Measurements from ENCODE around the gene MATN4. TPM values are rescaled to one million over a fixed set of nuclear protein-coding genes. Genes with fewer than 3 reads are reported as not detected.

MATN4 gene
- total RNA-seq, 1 experiment from 2014 or later: 0.18 TPM

DNA sequence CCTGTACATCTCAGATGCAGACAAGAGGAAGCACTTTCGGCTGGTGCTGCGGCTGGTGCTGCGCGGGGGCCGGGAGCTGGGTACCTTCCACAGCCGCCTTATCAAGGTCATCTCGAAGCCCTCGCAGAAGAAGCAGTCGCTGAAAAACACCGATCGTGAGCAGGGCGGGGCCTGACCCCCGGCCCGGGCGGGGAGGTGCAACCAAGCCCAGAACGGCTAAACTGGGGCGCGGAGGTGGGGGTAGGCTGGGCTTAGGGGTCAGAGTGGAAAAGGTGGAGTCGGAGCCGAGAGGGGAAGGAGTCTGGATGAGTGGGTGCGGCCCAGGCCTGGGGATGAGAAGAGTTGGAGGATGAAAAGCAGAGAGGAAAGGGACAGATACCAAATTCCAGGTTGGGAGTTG, 4.1 kb upstream of the MATN4 start:
- peaks cover 20% of the 10 kb centered on the region for H3K27me3 ChIP-seq

DNA sequence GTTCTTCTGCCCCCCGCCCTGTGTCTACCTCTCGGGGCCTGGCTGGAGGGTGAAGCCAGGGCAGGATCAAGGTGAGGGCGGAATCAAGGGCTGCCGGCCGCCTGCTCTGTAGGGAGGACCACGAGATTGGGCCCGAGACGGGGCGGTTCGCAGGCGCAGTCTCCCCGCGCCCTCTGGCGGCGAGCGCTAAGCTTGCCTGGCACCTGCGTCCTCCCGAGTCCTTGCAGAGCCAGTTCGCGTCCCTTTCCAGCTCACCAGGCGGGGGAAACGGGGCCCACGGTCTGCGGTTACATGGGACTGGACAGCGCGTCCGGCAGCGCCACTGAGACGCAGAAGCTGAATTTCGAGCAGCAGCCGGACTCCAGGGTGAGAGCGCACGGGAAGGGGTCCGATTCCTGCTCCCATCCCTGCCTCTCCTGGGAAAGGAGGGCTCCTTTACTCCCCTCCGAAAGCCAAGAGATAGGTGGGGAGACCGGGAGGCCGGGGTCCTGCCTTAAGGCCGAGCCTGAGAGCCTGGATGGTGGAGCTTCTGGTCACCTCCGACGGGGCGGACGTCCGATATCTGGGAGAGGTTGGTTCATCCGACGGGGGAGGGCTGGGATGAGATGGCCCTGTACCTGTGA, 3.6 kb upstream of the MATN4 start:
- no peak for DNase-seq
- Histone ChIP-seq H3K9me3 (replicated peaks) (no peaks in the 10 kb centered on the region), H3K36me3 (no peaks in the 10 kb centered on the region), H3K4me1 (no peaks in the 10 kb centered on the region; the same call in 1 of the 2 replicates), H3K27ac (no peak overlapping the region), H3K27me3 (peaks cover 20% of the 10 kb centered on the region), H3K4me3 (no peak overlapping the region)

More for the DNA sequence above, 4.1 kb upstream of the MATN4 start:
- Histone ChIP-seq H3K36me3 (no peaks in the 10 kb centered on the region), H3K9me3 (replicated peaks) (no peaks in the 10 kb centered on the region), H3K27ac (no peak overlapping the region), H3K4me3 (no peak overlapping the region), H3K4me1 (no peaks in the 10 kb centered on the region; the same call in 1 of the 2 replicates)
- DNase-seq: no peak

DNA sequence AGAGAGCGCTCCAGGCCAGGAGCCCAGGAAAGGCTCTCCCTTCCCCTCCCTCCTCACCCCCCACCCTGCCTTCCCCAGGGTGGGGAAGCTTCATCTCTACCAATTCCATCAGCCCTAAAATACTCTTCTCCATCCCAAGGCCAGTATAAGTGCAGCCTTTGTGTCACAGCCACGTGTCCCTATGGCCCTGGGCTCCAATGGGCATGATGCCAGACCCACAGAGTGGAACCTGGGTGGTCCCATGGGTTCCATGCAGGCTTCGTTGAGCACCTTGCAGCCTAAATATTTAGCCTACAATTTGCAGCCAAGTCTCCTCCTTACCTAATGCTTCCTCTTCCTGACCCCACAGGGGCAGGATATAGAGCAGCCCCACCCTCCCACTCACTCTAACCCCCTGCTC, 976 bp upstream of the MATN4 start:
- Histone ChIP-seq H3K27me3 (peaks cover 15% of the 10 kb centered on the region), H3K9me3 (replicated peaks) (no peaks in the 10 kb centered on the region), H3K27ac (no peak overlapping the region), H3K4me1 (no peaks in the 10 kb centered on the region; the same call in 1 of the 2 replicates), H3K4me3 (no peak overlapping the region), H3K36me3 (no peaks in the 10 kb centered on the region)
- peak; percentile 54 to 64 for DNase-seq

DNA sequence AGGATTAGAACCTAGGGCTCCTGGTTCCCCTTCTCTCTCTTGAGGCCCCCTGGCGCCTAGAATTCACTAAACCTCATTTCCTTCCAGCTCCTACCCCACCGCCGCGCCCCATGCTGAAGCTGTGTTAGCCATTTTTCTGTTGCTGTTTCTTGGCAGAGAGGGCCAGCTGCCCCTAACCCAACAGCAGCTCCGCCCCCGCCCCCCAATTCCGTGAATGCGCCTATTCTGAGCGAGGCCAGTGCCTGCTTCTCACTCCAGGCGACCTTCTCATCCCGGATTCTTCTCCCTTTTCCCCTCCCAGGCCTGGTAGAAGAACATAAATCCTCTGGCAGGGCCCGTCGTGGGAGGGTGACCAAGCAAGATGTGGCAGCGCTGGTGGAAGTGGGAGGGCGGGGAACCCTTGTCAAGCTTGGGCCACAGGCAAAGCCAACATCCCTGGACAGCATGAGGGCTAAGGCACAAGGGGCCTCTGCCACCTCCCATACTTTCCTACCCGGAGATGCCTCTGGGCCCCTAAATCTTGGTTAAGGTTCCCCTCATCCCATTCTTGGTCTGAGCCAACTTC, 941 bp downstream of the MATN4 start:
- H3K36me3 ChIP-seq: no peaks in the 10 kb centered on the region
- no peak overlapping the region for H3K27ac ChIP-seq
- no peak for DNase-seq
- no peaks in the 10 kb centered on the region; the same call in 1 of the 2 replicates for H3K4me1 ChIP-seq
- peaks cover 12% of the 10 kb centered on the region for H3K27me3 ChIP-seq
- H3K4me3 ChIP-seq: no peak overlapping the region
- no peaks in the 10 kb centered on the region for H3K9me3 ChIP-seq (replicated peaks)

DNA sequence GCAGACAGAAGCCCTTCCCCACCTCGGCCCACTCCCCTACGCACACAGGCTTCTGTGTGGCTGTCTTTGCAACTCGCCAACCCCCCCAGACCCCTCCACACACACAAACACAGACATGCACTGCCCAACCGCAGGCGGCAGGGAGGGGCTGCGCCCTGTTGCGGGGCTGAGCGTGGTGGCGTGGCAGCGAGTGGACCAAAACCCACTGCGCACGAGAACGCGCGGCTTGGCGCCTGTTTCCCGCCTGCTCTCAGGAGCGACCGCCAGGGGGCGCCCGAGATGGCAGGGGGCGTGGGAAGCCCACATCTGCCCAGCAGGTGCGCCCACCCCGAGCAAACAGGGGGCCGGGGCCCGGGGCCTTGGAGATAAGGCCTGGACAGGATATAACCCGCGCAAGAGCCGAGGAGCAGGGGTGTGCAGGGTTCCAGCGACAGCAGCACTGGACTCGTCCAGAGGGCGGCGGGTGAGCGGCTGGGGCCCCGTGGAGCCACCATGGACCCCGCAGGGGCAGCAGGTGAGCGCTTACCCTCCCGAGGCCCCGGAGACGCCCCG, 1.6 kb downstream of the MATN4 start, which contains the start of gene RBPJL:
Gene RBPJL (plus strand): TSS at position 410 of the 552 bp plus-strand sequence. CDS start 83 bp downstream, at position 493.
- Histone ChIP-seq H3K4me1 (no peaks in the 10 kb centered on the region; the same call in 1 of the 2 replicates), H3K27me3 (peaks cover 15% of the 10 kb centered on the region), H3K9me3 (replicated peaks) (no peaks in the 10 kb centered on the region), H3K36me3 (no peaks in the 10 kb centered on the region), H3K4me3 (no peak within 1 kb of the TSS), H3K27ac (no peak within 1 kb of the TSS)
- no peak for DNase-seq

DNA sequence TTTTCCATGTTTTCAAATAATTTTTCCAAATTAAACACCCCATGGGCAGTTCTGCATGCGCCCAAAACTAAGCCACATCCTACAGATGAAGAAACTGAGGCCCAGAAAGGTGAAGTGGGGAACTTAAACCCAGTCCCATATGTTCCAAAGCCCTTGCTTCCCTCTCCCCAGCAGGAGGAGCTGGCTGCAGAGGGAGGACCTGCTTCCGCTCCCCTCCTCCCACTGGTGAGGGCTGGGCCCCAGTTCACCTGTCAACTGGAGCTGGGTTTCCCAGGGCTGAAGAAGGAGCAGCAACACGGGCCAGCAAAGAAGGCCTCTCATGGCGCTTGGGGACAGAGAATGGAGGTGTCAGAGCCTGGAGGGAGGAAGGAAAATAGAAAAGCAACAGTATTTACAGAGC, 2.8 kb downstream of the MATN4 start:
- Histone ChIP-seq H3K9me3 (replicated peaks) (no peaks in the 10 kb centered on the region), H3K4me3 (no peak overlapping the region), H3K4me1 (no peaks in the 10 kb centered on the region; the same call in 1 of the 2 replicates), H3K27me3 (peaks cover 15% of the 10 kb centered on the region), H3K27ac (no peak overlapping the region), H3K36me3 (no peaks in the 10 kb centered on the region)
- no peak for DNase-seq

DNA sequence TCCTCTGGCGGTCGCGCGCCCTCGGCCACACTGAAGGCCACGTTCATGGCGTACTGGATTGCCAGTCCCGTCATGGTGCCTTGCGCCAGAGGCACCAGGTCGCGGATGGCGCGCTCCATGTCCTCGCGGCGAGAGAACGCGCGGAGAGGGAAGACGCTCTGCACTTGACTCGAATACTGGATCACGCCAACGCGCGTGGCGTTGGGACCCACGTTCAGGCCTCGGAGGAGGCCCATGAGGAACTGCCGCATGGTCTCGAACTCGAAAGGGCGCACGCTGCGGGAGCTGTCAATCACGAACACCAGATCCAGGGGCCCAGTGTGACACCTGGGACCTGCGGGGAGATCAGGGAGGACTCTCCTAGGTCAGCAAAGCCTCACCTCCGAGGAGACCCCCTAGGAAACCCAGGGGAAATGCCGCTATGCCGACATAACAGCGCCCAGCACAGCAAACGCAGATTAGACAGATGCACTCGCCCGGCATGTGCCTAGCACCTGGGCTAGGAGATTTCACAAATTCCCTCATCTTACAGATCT, 3.6 kb downstream of the MATN4 start:
- Histone ChIP-seq H3K27me3 (peaks cover 15% of the 10 kb centered on the region), H3K4me3 (no peak overlapping the region), H3K36me3 (no peaks in the 10 kb centered on the region), H3K9me3 (replicated peaks) (no peaks in the 10 kb centered on the region), H3K27ac (no peak overlapping the region), H3K4me1 (no peaks in the 10 kb centered on the region; the same call in 1 of the 2 replicates)
- no peak for DNase-seq

DNA sequence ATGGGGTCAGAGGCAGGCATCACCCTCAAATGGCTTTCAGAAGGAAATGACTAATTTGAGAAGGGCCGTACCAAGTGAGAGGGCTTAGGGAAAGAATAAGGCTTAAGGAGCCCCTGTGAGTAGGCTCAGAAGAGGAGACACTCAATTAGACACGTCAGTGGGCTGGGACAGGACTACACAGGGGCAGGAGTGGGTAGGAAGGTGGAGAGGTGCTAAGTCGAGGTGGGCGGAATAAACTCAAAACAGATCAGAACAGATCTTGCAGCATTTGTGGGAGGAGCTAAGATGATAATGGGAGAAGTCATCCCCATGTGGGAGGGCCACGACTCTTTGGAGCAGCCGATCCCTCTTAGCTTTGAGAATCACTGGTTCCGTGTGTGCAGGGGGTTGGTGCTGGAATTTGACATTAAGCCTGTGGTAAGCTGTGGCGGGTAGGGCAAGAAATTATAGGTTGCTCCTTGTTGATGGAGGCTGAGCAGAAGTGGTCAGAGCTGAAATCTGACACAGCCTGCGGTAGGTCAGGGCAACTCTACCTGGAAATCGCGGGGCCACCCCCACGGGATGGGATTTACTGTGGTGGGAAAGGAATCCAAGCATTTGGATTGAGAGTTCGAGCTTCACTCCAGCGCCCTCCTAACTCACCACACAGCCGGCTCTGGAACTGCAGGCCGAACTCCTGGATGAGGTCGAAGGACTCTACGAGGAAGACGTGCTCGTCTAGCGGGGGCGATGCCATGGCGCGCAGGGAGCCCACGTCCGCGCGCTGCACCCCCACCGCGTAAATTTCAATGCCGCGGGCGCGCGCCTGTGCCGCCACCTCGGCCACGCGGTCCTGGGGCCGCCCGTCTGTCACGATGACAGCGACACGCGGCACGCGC, 4.3 kb downstream of the MATN4 start:
- peaks cover 15% of the 10 kb centered on the region for H3K27me3 ChIP-seq
- H3K9me3 ChIP-seq (replicated peaks): no peaks in the 10 kb centered on the region
- H3K4me1 ChIP-seq: no peaks in the 10 kb centered on the region; the same call in 1 of the 2 replicates
- no peaks in the 10 kb centered on the region for H3K36me3 ChIP-seq
- DNase-seq: no peak
- no peak overlapping the region for H3K4me3 ChIP-seq
- no peak overlapping the region for H3K27ac ChIP-seq

DNA sequence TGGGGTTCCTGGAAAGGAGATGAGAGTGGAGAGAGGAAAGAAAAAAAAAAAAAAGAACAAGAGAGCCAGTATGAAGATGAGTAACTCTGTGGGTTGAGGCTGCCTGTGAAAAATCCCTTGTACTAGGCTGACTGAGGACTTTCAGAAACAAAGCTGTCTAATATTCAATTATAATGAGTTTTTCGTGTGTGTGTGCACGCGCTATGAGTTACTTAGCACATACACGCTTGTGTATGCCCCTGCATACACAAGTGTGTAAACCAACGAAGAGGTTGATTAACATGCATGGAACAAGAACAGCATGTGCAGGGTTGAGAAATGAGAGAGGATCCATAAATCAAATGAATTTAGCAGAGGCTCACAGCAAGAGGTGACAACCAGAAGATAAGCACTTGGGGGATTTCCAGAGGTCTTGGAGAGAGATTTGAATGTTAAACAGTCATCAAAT, 6.3 kb downstream of the MATN4 start:
- no peak for DNase-seq

DNA sequence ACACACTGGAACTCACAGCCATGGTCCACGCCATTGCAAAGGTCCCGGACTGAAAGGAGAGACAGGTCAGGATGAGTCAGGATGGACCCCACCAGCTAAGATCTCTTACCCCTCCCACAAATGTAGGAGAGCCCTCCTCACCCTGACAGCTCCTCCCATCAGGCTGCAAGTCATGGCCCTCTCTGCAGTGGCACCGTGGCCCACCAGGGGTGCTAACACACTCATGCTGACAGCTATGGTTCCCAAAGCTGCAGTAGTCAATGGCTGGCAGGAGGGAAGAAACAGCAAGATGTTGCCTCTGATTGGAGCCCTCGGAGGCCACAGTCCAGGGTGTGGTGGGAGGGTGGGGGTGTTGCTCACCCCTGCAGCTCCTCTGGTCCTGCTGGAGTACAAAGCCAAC, 7.1 kb downstream of the MATN4 start:
- Histone ChIP-seq H3K27me3 (peaks cover 7% of the 10 kb centered on the region; the same call in 1 of the 2 replicates), H3K9me3 (replicated peaks) (no peaks in the 10 kb centered on the region), H3K4me1 (no peaks in the 10 kb centered on the region), H3K27ac (no peak overlapping the region), H3K36me3 (no peaks in the 10 kb centered on the region), H3K4me3 (no peak overlapping the region)
- peak; percentile 54 to 61 for DNase-seq

More for the DNA sequence above, 6.3 kb downstream of the MATN4 start:
- no peaks in the 10 kb centered on the region for H3K9me3 ChIP-seq (replicated peaks)
- H3K4me3 ChIP-seq: no peak overlapping the region
- peaks cover 7% of the 10 kb centered on the region; the same call in 1 of the 2 replicates for H3K27me3 ChIP-seq
- no peaks in the 10 kb centered on the region for H3K4me1 ChIP-seq
- no peak overlapping the region for H3K27ac ChIP-seq
- no peaks in the 10 kb centered on the region for H3K36me3 ChIP-seq

DNA sequence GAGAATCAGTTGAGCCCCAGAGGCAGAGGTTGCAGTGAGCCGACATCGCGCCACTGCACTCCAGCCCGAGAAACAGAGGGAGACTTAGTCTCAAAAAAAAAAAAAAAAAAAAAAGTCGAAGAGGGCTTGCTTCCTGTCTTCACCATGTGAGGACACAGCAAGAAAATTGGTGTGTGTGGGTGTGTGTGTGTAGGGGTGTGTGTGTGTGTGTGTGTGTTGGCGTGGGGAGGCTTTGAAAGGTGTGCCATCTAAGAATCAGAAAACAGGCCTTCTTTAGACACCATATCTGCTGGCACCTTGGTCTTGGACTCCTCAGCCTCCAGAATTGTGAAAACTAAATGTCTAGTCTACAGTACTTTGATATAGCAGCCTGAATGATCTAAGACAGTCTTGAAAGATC, 8.3 kb downstream of the MATN4 start:
- no peak overlapping the region for H3K27ac ChIP-seq
- no peak for DNase-seq
- no peaks in the 10 kb centered on the region for H3K4me1 ChIP-seq
- H3K36me3 ChIP-seq: no peaks in the 10 kb centered on the region
- peaks cover 5% of the 10 kb centered on the region; the same call in 1 of the 2 replicates for H3K27me3 ChIP-seq
- no peak overlapping the region for H3K4me3 ChIP-seq
- H3K9me3 ChIP-seq (replicated peaks): no peaks in the 10 kb centered on the region

DNA sequence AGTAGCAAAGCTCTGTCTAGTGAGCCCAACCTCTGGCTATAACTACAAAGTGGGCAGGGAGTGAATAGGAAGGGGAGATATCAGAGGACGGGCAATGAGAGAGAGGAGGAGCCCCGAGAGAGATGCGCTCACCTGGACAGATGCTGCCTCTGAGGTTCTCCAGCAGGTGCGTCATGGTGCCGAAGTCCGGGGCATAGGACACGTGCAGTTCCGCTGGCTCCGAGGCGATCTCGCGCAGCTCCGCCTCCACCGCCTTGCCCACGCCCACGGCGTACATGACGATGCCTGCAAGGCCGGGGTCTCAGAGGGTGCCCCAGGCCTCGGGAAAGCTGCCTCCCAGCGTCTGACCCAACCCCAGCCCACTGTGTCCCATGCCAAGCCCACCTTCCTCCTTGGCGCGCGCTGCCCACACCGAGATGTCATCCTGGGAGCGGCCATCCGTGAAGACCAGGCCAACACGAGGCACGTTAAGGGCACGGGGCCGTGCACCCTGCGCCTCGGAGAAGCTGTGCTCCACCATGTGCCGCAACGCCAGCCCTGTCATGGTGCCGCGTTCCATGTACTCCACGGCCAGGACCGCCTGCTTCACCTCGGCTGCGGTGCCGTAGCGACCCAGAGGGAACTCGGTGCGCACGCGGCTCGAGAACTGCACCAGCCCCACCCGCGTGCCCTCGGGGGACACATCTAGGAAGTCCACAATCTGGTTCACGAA, 10.2 kb downstream of the MATN4 start:
- no peaks in the 10 kb centered on the region for H3K9me3 ChIP-seq (replicated peaks)
- no peak for DNase-seq
- H3K4me3 ChIP-seq: no peak overlapping the region
- peaks cover 4% of the 10 kb centered on the region; the same call in 1 of the 2 replicates for H3K27me3 ChIP-seq
- no peaks in the 10 kb centered on the region for H3K36me3 ChIP-seq
- H3K4me1 ChIP-seq: no peaks in the 10 kb centered on the region
- H3K27ac ChIP-seq: no peak overlapping the region

DNA sequence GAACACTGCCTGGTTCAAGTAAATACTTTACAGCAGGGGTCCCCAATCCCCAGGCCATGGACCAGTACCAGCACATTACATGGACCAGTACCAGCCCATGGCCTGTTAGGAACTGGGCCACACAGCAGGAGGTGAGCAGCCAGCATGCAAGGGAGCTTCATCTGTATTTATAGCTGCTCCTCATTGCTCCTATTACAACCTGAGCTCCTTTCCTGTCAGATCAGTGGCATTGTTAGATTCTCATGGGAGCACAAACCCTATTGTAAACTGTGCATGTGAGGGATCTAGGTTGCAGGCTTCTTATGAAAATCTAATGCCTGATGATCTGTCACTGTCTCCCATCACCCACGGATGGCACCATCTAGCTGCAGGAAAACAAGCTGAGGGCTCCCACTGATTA, 13.4 kb downstream of the MATN4 start:
- H3K27ac ChIP-seq: no peak overlapping the region
- DNase-seq: no peak
- no peak overlapping the region for H3K4me3 ChIP-seq
- no peaks in the 10 kb centered on the region for H3K36me3 ChIP-seq
- H3K4me1 ChIP-seq: no peaks in the 10 kb centered on the region; the same call in 1 of the 2 replicates
- H3K9me3 ChIP-seq (replicated peaks): no peaks in the 10 kb centered on the region
- H3K27me3 ChIP-seq: peaks cover 11% of the 10 kb centered on the region

DNA sequence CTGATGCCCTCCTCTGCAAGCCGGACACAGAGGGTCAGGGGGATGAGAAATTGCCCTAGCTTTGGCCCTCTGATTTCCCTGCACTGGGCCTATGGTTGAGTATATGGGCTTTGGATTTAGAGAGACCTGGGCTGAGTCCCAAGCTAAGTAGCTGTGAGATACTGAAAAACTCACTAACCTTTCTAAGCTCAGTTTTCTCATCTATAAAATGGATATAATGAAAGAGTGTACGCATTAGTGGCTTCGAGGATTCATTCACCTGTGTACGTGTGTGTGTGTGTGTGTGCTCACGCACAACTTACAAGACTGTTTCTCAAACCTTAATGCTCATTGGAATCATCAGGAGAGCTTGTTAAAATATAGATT, 14.1 kb downstream of the MATN4 start:
- H3K27me3 ChIP-seq: peaks cover 11% of the 10 kb centered on the region

More for the DNA sequence above, 14.1 kb downstream of the MATN4 start:
- no peaks in the 10 kb centered on the region for H3K9me3 ChIP-seq (replicated peaks)
- DNase-seq: no peak
- H3K4me3 ChIP-seq: no peak overlapping the region
- no peaks in the 10 kb centered on the region; the same call in 1 of the 2 replicates for H3K4me1 ChIP-seq
- H3K27ac ChIP-seq: no peak overlapping the region
- no peaks in the 10 kb centered on the region for H3K36me3 ChIP-seq

All from SJCRH30 (cell line).